OCI-LY7 (cell line): Measurements from ENCODE around the gene ERO1A. TPM values are rescaled to one million over a fixed set of nuclear protein-coding genes. Genes with fewer than 3 reads are reported as not detected.

ENCODE experiments used
- BruUV-seq: library from RNA; stranded (reverse); fragments of 400-500 nt; replicated peaks from 2 replicates; lab custom pipeline; 2021; lab: Mats Ljungman, UMichigan
- CTCF ChIA-PET: fragments of 300-600 bp; sonication (Branson Sonifier 250); formaldehyde crosslinking; loops from one replicate; lab custom pipeline; 2022; ENCODE audit warnings: antibody characterized with exemption; ENCODE audit not compliant: unreplicated experiment; lab: Charles Lee
- POLR2A ChIA-PET: fragments of 300-600 bp; sonication (Branson Sonifier 250); formaldehyde crosslinking; loops from one replicate; lab custom pipeline; 2022; ENCODE audit warnings: antibody characterized with exemption; lab: Charles Lee
- DNase-seq: peaks from one replicate; pipeline ENCODE4 v3.0.0-alpha.2; 2015; ENCODE audit warnings: low spot score
- H2AFZ ChIP-seq: fragments of 200-600 bp; sonication (generic), shearing (Covaris generic); 2 replicates; pipeline ENCODE4 v1.6.1; 2014; ENCODE audit warnings: mild to moderate bottlenecking, antibody characterized with exemption, low read length, moderate library complexity
- H3K27ac ChIP-seq: fragments of 200-600 bp; sonication (generic); 2 replicates; pipeline ENCODE4 v1.5.1; 2014; ENCODE audit warnings: mixed run types, low read depth, mild to moderate bottlenecking, moderate library complexity, low read length, inconsistent platforms; ENCODE audit not compliant: poor library complexity, severe bottlenecking
- H3K36me3 ChIP-seq: fragments of 200-600 bp; sonication (generic); 2 replicates; pipeline ENCODE4 v1.6.1; 2014; ENCODE audit warnings: mild to moderate bottlenecking, antibody characterized with exemption, low read length, moderate library complexity, mixed read lengths; ENCODE audit not compliant: insufficient read depth
- H3K4me1 ChIP-seq: fragments of 200-600 bp; sonication (generic); 2 replicates; pipeline ENCODE4 v1.5.1; 2014; ENCODE audit warnings: mild to moderate bottlenecking, low read length; ENCODE audit not compliant: insufficient read depth, poor library complexity, severe bottlenecking
- H3K4me2 ChIP-seq: fragments of 200-600 bp; sonication (generic); 2 replicates; pipeline ENCODE4 v1.6.1; 2014; ENCODE audit warnings: mild to moderate bottlenecking, low read length
- H3K4me3 ChIP-seq: fragments of 200-600 bp; sonication (generic); 2 replicates; pipeline ENCODE4 v1.5.1; 2014; ENCODE audit warnings: mild to moderate bottlenecking, low read depth, low read length; ENCODE audit not compliant: poor library complexity, severe bottlenecking
- H3K79me2 ChIP-seq: fragments of 200-600 bp; sonication (generic); 2 replicates; pipeline ENCODE4 v1.6.1; 2016; ENCODE audit warnings: low read depth, mild to moderate bottlenecking, low read length, moderate library complexity, mixed read lengths; ENCODE audit not compliant: insufficient read depth
- H3K9me2 ChIP-seq: fragments of 200-600 bp; sonication (generic); 2 replicates; pipeline ENCODE4 v1.6.1; 2016; ENCODE audit warnings: mild to moderate bottlenecking, low read length, mixed read lengths; ENCODE audit not compliant: insufficient read depth
- H3K9me3 ChIP-seq: fragments of 200-600 bp; sonication (generic); 2 replicates; pipeline ENCODE4 v1.6.1; 2014; ENCODE audit warnings: mild to moderate bottlenecking, mixed run types, low read length, mixed read lengths
- H4K20me1 ChIP-seq: fragments of 200-600 bp; sonication (generic); 2 replicates; pipeline ENCODE4 v1.6.1; 2014; ENCODE audit warnings: mild to moderate bottlenecking, antibody characterized with exemption, low read length, moderate library complexity, mixed read lengths; ENCODE audit not compliant: insufficient read depth
- EZH2phosphoT487 ChIP-seq: fragments of 200-600 bp; sonication (generic); IDR thresholded peaks from 2 replicates; pipeline ENCODE4 v1.6.1; 2018; ENCODE audit warnings: low read depth, borderline replicate concordance, mild to moderate bottlenecking, mixed run types, antibody characterized with exemption, low read length, moderate library complexity, mixed read lengths
- intact Hi-C: fragments of 100-400 bp; cut with micrococcal nuclease; formaldehyde crosslinking; loops from one replicate; pipeline ENCODE4 v1.10.0; 2022; ENCODE audit not compliant: unreplicated experiment
- total RNA-seq, 2 experiments: library from RNA; depleted of rRNA in 1 of 2; stranded (reverse); fragments of >200 nt in 1 of 2; shearing (Covaris generic) in 1 of 2; gene quantifications; 2 replicates each; pipeline ENCODE4 v1.2.3, GENCODE V29; 2014 to 2022
- TF ChIP-seq, protein P1 (sequence below): fragments of 200-600 bp; sonication (generic); conservative IDR thresholded peaks from 2 replicates; pipeline ENCODE4 v1.5.1; 2014; ENCODE audit warnings: mild to moderate bottlenecking, antibody characterized with exemption, low read length, moderate library complexity, mixed read lengths

Gene ERO1A
- total RNA-seq, 2 experiments from 2014 or later: 35.2 to 71.5 TPM

DNA sequence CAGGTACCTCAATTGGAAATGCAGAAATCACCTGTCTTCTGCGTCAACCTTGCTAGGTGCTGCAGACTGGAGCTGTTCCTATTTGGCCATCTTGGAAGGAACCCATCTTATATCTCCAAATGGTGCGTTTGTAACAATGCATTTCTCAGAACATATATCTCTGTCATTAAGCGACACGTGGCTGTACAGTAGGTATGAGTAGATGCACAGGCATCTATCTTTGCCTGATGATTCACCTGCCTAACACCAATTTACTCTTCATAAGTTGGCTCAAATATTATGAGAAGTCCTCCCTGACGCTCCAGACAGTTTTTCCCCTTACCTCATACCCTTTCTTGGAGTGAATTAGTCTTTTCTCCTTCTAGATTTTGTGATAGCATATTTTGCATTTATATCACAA is 98.5 kb downstream of the ERO1A start:
- H3K4me2 ChIP-seq: no peak overlapping the region
- no peak overlapping the region for H3K27ac ChIP-seq
- no TSS peak for BruUV-seq
- H3K9me2 ChIP-seq: no peaks in the 10 kb centered on the region
- ChIA-PET POLR2A (no interaction called here), CTCF (no interaction called here)
- no peaks in the 10 kb centered on the region for H3K36me3 ChIP-seq
- TF ChIP-seq EZH2phosphoT487: no peak
- TF ChIP-seq, protein P1, sequence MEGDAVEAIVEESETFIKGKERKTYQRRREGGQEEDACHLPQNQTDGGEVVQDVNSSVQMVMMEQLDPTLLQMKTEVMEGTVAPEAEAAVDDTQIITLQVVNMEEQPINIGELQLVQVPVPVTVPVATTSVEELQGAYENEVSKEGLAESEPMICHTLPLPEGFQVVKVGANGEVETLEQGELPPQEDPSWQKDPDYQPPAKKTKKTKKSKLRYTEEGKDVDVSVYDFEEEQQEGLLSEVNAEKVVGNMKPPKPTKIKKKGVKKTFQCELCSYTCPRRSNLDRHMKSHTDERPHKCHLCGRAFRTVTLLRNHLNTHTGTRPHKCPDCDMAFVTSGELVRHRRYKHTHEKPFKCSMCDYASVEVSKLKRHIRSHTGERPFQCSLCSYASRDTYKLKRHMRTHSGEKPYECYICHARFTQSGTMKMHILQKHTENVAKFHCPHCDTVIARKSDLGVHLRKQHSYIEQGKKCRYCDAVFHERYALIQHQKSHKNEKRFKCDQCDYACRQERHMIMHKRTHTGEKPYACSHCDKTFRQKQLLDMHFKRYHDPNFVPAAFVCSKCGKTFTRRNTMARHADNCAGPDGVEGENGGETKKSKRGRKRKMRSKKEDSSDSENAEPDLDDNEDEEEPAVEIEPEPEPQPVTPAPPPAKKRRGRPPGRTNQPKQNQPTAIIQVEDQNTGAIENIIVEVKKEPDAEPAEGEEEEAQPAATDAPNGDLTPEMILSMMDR: no peak
- H2AFZ ChIP-seq: no peak overlapping the region
- no peaks in the 10 kb centered on the region for H3K4me1 ChIP-seq
- H3K79me2 ChIP-seq: no peaks in the 10 kb centered on the region
- intact Hi-C loops: no loop called here
- H4K20me1 ChIP-seq: no peaks in the 10 kb centered on the region
- no peak overlapping the region for H3K4me3 ChIP-seq
- H3K9me3 ChIP-seq: no peaks in the 10 kb centered on the region
- DNase-seq: no peak

DNA sequence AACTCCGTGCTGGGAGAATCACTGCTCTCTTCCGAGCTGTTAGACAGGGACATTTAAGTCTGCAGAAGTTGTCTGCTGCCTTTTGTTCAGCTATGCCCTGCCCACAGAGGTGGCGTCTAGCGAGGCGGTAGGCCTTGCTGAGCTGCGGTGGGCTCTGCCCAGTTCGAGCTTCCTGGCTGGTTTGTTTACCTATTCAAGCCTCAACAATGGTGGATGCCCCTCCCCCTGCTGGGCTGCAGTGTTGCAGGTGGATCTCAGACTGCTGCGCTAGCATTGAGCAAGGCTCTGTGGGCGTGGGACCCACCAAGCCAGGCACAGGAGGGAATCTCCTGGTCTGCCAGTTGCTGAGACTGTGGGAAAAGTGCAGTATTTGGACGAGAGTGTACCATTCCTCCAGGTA is 99.0 kb downstream of the ERO1A start:
- ChIA-PET POLR2A (no interaction called here), CTCF (no interaction called here)
- Histone ChIP-seq H2AFZ (no peak overlapping the region), H3K4me2 (no peak overlapping the region), H4K20me1 (no peaks in the 10 kb centered on the region), H3K79me2 (no peaks in the 10 kb centered on the region), H3K9me2 (no peaks in the 10 kb centered on the region), H3K4me1 (no peaks in the 10 kb centered on the region), H3K27ac (no peak overlapping the region), H3K9me3 (no peaks in the 10 kb centered on the region), H3K4me3 (no peak overlapping the region), H3K36me3 (no peaks in the 10 kb centered on the region)
- no TSS peak for BruUV-seq
- DNase-seq: no peak
- TF ChIP-seq, protein P1: no peak
- TF ChIP-seq EZH2phosphoT487: no peak
- intact Hi-C loops: no loop called here

DNA sequence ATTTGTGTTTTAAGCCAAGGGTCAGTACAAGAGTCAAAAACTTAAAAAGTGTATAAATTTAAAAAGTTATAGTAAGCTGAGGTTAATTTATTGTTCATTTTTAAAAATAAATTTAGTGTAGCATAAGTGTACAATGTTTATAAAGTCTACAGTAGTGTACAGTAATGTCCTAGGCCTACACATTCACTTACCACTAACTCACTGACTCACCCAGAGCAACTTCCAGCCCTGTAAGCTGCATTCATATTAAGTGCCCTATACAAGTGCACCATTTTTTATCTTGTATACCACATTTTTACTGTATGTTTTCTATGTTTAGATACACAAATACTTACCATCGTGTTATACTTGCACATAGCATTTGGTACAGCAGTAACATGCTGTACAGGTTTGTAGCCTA is 105.0 kb downstream of the ERO1A start:
- Histone ChIP-seq H3K79me2 (no peaks in the 10 kb centered on the region), H3K36me3 (no peaks in the 10 kb centered on the region), H3K9me2 (no peaks in the 10 kb centered on the region), H3K9me3 (no peaks in the 10 kb centered on the region), H4K20me1 (no peaks in the 10 kb centered on the region), H3K4me3 (no peak overlapping the region), H3K4me2 (no peak overlapping the region), H2AFZ (no peak overlapping the region), H3K4me1 (no peaks in the 10 kb centered on the region), H3K27ac (no peak overlapping the region)
- no peak for DNase-seq
- TF ChIP-seq, protein P1: no peak
- ChIA-PET POLR2A (interaction anchor here (0.6 to 1.0 kb wide), 2 partner anchors 18 to 512 kb away, joined by 3 read pairs; no protein-coding TSS in a partner anchor), CTCF (no interaction called here)
- BruUV-seq: no TSS peak
- intact Hi-C loops: no loop called here

Other genes starting within 250 kb of the ERO1A start
- 13.8 and 21.6 TPM in 2 replicates for gene TXNDC16, start 143.1 kb downstream of the ERO1A start, total RNA-seq (2014; rRNA removed; shearing (Covaris generic))
- gene TXNDC16, start 143.1 kb downstream of the ERO1A start, total RNA-seq (2022): 26.5 and 27.5 TPM in 2 replicates
- 1.1 TPM in 2 replicates for gene GPR137C, start 142.7 kb downstream of the ERO1A start, total RNA-seq (2014; rRNA removed; shearing (Covaris generic))
- 3.2 and 3.9 TPM in 2 replicates for gene GPR137C, start 142.7 kb downstream of the ERO1A start, total RNA-seq (2022)
- 82.8 and 85.4 TPM in 2 replicates for gene PSMC6, start 11.6 kb upstream of the ERO1A start, total RNA-seq (2014; rRNA removed; shearing (Covaris generic))
- 86.3 and 98.3 TPM in 2 replicates for gene PSMC6, start 11.6 kb upstream of the ERO1A start, total RNA-seq (2022)
- 4.7 and 7.6 TPM in 2 replicates for gene STYX, start 34.6 kb upstream of the ERO1A start, total RNA-seq (2014; rRNA removed; shearing (Covaris generic))
- gene STYX, start 34.6 kb upstream of the ERO1A start, total RNA-seq (2022): 12.5 and 15.9 TPM in 2 replicates
- gene GNPNAT1, start 96.0 kb upstream of the ERO1A start, total RNA-seq (2014; rRNA removed; shearing (Covaris generic)): 13.3 and 15.5 TPM in 2 replicates
- 29.1 and 29.3 TPM in 2 replicates for gene GNPNAT1, start 96.0 kb upstream of the ERO1A start, total RNA-seq (2022)